Effector memory CD8-positive, alpha-beta T cell (primary cell): ENCODE measurements around the gene EAF2.
"Not testable (repeated sequence)": the region's sequence is repeated elsewhere in the genome, so short reads cannot be mapped to it uniquely, and the experiment has no call there.

Experiments used
- ATAC-seq: fragments of 150-1000 bp; cut with Tn5 transposase; replicated peaks from 2 replicates; pipeline ENCODE4 v1.10.0; 2021; ENCODE audit warnings: mild to moderate bottlenecking, moderate library complexity
- DNase-seq, 3 experiments: peaks; one replicate each; pipeline ENCODE4 v3.0.0; 2021
- H3K27ac Mint-ChIP-seq, 2 donors: one replicate each; pipeline ENCODE4 v1.8.0; 2022; ENCODE audit warnings: mild to moderate bottlenecking in 2 of 2, mixed read lengths in 2 of 2, moderate library complexity in 2 of 2
- H3K27me3 Mint-ChIP-seq, 2 donors: one replicate each; pipeline ENCODE4 v1.8.0; 2022; ENCODE audit warnings: mixed read lengths in 2 of 2
- H3K36me3 Mint-ChIP-seq: one replicate; pipeline ENCODE4 v1.8.0; 2022; ENCODE audit warnings: mild to moderate bottlenecking, moderate library complexity, mixed read lengths; ENCODE audit not compliant: insufficient read depth
- H3K4me1 Mint-ChIP-seq, 2 donors: one replicate each; pipeline ENCODE4 v1.8.0; 2022; ENCODE audit warnings: low read depth in 2 of 2, mixed read lengths in 2 of 2
- H3K4me3 Mint-ChIP-seq, 2 donors: one replicate each; pipeline ENCODE4 v1.8.0; 2022; ENCODE audit warnings: mild to moderate bottlenecking in 2 of 2, mixed read lengths in 2 of 2, moderate library complexity in 2 of 2
- H3K9me3 Mint-ChIP-seq, 2 donors: one replicate each; pipeline ENCODE4 v1.8.0; 2022; ENCODE audit warnings: mixed read lengths in 2 of 2

EAF2 gene

GRCh38 chr3:121834157-121834670, 795 bp upstream of the EAF2 start:
- Mint-ChIP-seq H3K4me3 (peak overlapping the region; percentile 91 to 92), H3K4me1 (peaks cover 26 to 43% of the 10 kb centered on the region in 2 donors)

GRCh38 chr3:121835465-121835801, 424 bp downstream of the EAF2 start:
- Mint-ChIP-seq H3K4me3 (peak overlapping the region; percentile 91 to 92), H3K36me3 (peaks cover 32% of the 10 kb centered on the region), H3K27me3 (no peaks in the 10 kb centered on the region), H3K27ac (peak overlapping the region; percentile 94), H3K9me3 (no peaks in the 10 kb centered on the region), H3K4me1 (peaks cover 26 to 37% of the 10 kb centered on the region in 2 donors)
- DNase-seq (no peak), ATAC-seq (peak; percentile 8)

More at GRCh38 chr3:121834157-121834670, 795 bp upstream of the EAF2 start:
- ATAC-seq (no peak), DNase-seq (peak in 1 of 3 experiments; percentile 1)
- peak overlapping the region; percentile 94 for H3K27ac Mint-ChIP-seq
- no peaks in the 10 kb centered on the region for H3K9me3 Mint-ChIP-seq
- no peaks in the 10 kb centered on the region for H3K27me3 Mint-ChIP-seq
- peaks cover 32% of the 10 kb centered on the region for H3K36me3 Mint-ChIP-seq

GRCh38 chr3:121836064-121836463, 1.1 kb downstream of the EAF2 start:
- Mint-ChIP-seq H3K27me3 (no peaks in the 10 kb centered on the region), H3K4me1 (peaks cover 24 to 33% of the 10 kb centered on the region in 2 donors), H3K9me3 (no peaks in the 10 kb centered on the region), H3K4me3 (peak overlapping the region; percentile 91 to 92), H3K27ac (peak overlapping the region in 1 of 2 donors; percentile 94), H3K36me3 (peaks cover 31% of the 10 kb centered on the region)
- no peak for DNase-seq
- no peak for ATAC-seq

- Mint-ChIP-seq H3K4me1 (peaks cover 24 to 33% of the 10 kb centered on the region in 2 donors), H3K36me3 (peaks cover 30% of the 10 kb centered on the region), H3K4me3 (peak overlapping the region; percentile 91 to 92), H3K27ac (no peak overlapping the region), H3K9me3 (no peaks in the 10 kb centered on the region), H3K27me3 (no peaks in the 10 kb centered on the region)
- DNase-seq, result no peak
- ATAC-seq, result no peak
Observed at GRCh38 chr3:121836481-121836880, 1.5 kb downstream of the EAF2 start.

GRCh38 chr3:121839962-121840361, 5.0 kb downstream of the EAF2 start:
- Mint-ChIP-seq H3K4me3 (no peak overlapping the region), H3K4me1 (peaks cover 6 to 15% of the 10 kb centered on the region in 2 donors), H3K27me3 (no peaks in the 10 kb centered on the region), H3K27ac (no peak overlapping the region), H3K36me3 (peaks cover 10% of the 10 kb centered on the region), H3K9me3 (no peaks in the 10 kb centered on the region)
- no peak for DNase-seq
- ATAC-seq, result no peak

GRCh38 chr3:121844892-121845291, 9.9 kb downstream of the EAF2 start:
- H3K27me3 Mint-ChIP-seq, result no peaks in the 10 kb centered on the region
- no peak for DNase-seq
- no peaks in the 10 kb centered on the region for H3K4me1 Mint-ChIP-seq
- no peak for ATAC-seq
- H3K4me3 Mint-ChIP-seq, result no peak overlapping the region
- H3K36me3 Mint-ChIP-seq, result peaks cover 3% of the 10 kb centered on the region
- H3K9me3 Mint-ChIP-seq, result no peaks in the 10 kb centered on the region
- no peak overlapping the region for H3K27ac Mint-ChIP-seq

GRCh38 chr3:121852256-121852655, 17.2 kb downstream of the EAF2 start:
- Mint-ChIP-seq H3K9me3 (no peaks in the 10 kb centered on the region), H3K36me3 (no peaks in the 10 kb centered on the region), H3K27me3 (no peaks in the 10 kb centered on the region), H3K27ac (peak overlapping the region in 1 of 2 donors; percentile 68), H3K4me3 (no peak overlapping the region), H3K4me1 (no peaks in the 10 kb centered on the region)
- DNase-seq (no peak), ATAC-seq (no peak)

- Mint-ChIP-seq H3K36me3 (no peaks in the 10 kb centered on the region), H3K9me3 (no peaks in the 10 kb centered on the region), H3K27ac (no peak overlapping the region), H3K27me3 (no peaks in the 10 kb centered on the region), H3K4me1 (no peaks in the 10 kb centered on the region), H3K4me3 (no peak overlapping the region)
- no peak for ATAC-seq
- DNase-seq, result no peak
Observed at GRCh38 chr3:121855555-121855954, 20.5 kb downstream of the EAF2 start.

GRCh38 chr3:121857778-121858177, 22.8 kb downstream of the EAF2 start:
- not testable (repeated sequence) for H3K4me3 Mint-ChIP-seq, H3K36me3 Mint-ChIP-seq, DNase-seq, ATAC-seq, H3K4me1 Mint-ChIP-seq, H3K27ac Mint-ChIP-seq, H3K27me3 Mint-ChIP-seq, H3K9me3 Mint-ChIP-seq

- not testable (repeated sequence) for H3K36me3 Mint-ChIP-seq
Observed at GRCh38 chr3:121863247-121863646, 28.2 kb downstream of the EAF2 start.

GRCh38 chr3:121863801-121864200, 28.8 kb downstream of the EAF2 start:
- Mint-ChIP-seq H3K27me3 (no peaks in the 10 kb centered on the region), H3K4me1 (no peaks in the 10 kb centered on the region), H3K9me3 (no peaks in the 10 kb centered on the region), H3K4me3 (no peak overlapping the region), H3K27ac (no peak overlapping the region), H3K36me3 (no peaks in the 10 kb centered on the region)
- no peak for ATAC-seq
- no peak for DNase-seq

More at GRCh38 chr3:121863247-121863646, 28.2 kb downstream of the EAF2 start:
- not testable (repeated sequence) for H3K27ac Mint-ChIP-seq, ATAC-seq, DNase-seq, H3K4me3 Mint-ChIP-seq, H3K27me3 Mint-ChIP-seq, H3K4me1 Mint-ChIP-seq, H3K9me3 Mint-ChIP-seq

- no peaks in the 10 kb centered on the region for H3K36me3 Mint-ChIP-seq
- no peak for ATAC-seq
Observed at GRCh38 chr3:121869736-121870135, 34.7 kb downstream of the EAF2 start.

GRCh38 chr3:121870717-121871116, 35.7 kb downstream of the EAF2 start:
- Mint-ChIP-seq H3K27me3 (no peaks in the 10 kb centered on the region), H3K4me3 (no peak overlapping the region), H3K9me3 (no peaks in the 10 kb centered on the region), H3K4me1 (no peaks in the 10 kb centered on the region), H3K27ac (no peak overlapping the region), H3K36me3 (no peaks in the 10 kb centered on the region)
- DNase-seq (no peak), ATAC-seq (no peak)

More at GRCh38 chr3:121869736-121870135, 34.7 kb downstream of the EAF2 start:
- H3K4me3 Mint-ChIP-seq, result no peak overlapping the region
- no peaks in the 10 kb centered on the region for H3K4me1 Mint-ChIP-seq
- DNase-seq, result no peak
- H3K9me3 Mint-ChIP-seq, result no peaks in the 10 kb centered on the region
- H3K27me3 Mint-ChIP-seq, result no peaks in the 10 kb centered on the region
- H3K27ac Mint-ChIP-seq, result no peak overlapping the region

GRCh38 chr3:121871430-121871829, 36.4 kb downstream of the EAF2 start:
- DNase-seq (no peak), ATAC-seq (no peak)
- Mint-ChIP-seq H3K27ac (no peak overlapping the region), H3K4me1 (no peaks in the 10 kb centered on the region), H3K27me3 (no peaks in the 10 kb centered on the region), H3K4me3 (no peak overlapping the region), H3K9me3 (no peaks in the 10 kb centered on the region), H3K36me3 (no peaks in the 10 kb centered on the region)

- DNase-seq (no peak), ATAC-seq (no peak)
- no peaks in the 10 kb centered on the region for H3K4me1 Mint-ChIP-seq
- no peak overlapping the region for H3K27ac Mint-ChIP-seq
- H3K4me3 Mint-ChIP-seq, result no peak overlapping the region
- H3K36me3 Mint-ChIP-seq, result no peaks in the 10 kb centered on the region
- no peaks in the 10 kb centered on the region for H3K9me3 Mint-ChIP-seq
- H3K27me3 Mint-ChIP-seq, result no peaks in the 10 kb centered on the region
Observed at GRCh38 chr3:121878411-121878810, 43.4 kb downstream of the EAF2 start.
